Mesenchymal stem cell (in vitro differentiated cells and primary cell): ENCODE results near the gene REV1.

Experiments
- DNase-seq: peaks from one replicate; pipeline ENCODE4 v3.0.0-alpha.2; 2013
- H2AFZ ChIP-seq: one replicate; pipeline ENCODE4 v1.6.1; 2013; ENCODE audit warnings: low read depth, mild to moderate bottlenecking, control low read depth, inconsistent platforms, low read length, moderate library complexity
- H2AK5ac ChIP-seq: 2 replicates; pipeline ENCODE4 v1.6.1; 2013; ENCODE audit warnings: low read length, moderate library complexity, mild to moderate bottlenecking, inconsistent platforms; ENCODE audit not compliant: severe bottlenecking
- H2BK120ac ChIP-seq: one replicate; pipeline ENCODE4 v1.6.1; 2013; ENCODE audit warnings: low read depth, mild to moderate bottlenecking, inconsistent platforms, low read length, moderate library complexity
- H2BK12ac ChIP-seq, 2 experiments: one replicate each; pipeline ENCODE4 v1.6.1; 2013; ENCODE audit warnings: inconsistent platforms in 2 of 2, low read length in 2 of 2, mild to moderate bottlenecking in 2 of 2, moderate library complexity in 2 of 2, control low read depth in 1 of 2
- H2BK15ac ChIP-seq: one replicate; pipeline ENCODE4 v1.6.1; 2013; ENCODE audit warnings: mild to moderate bottlenecking, low read depth, inconsistent platforms; ENCODE audit not compliant: poor library complexity, severe bottlenecking
- H2BK5ac ChIP-seq: 2 replicates; pipeline ENCODE4 v1.6.1; 2013; ENCODE audit warnings: low read depth, mild to moderate bottlenecking, low read length, control low read depth, inconsistent platforms; ENCODE audit not compliant: poor library complexity, severe bottlenecking
- H3K14ac ChIP-seq, 2 experiments: one replicate each; pipeline ENCODE4 v1.6.1; 2013; ENCODE audit warnings: inconsistent platforms in 2 of 2, low read length in 2 of 2, control low read depth in 1 of 2, mild to moderate bottlenecking in 1 of 2, moderate library complexity in 1 of 2
- H3K18ac ChIP-seq, 2 experiments: one replicate each; pipeline ENCODE4 v1.6.1; 2013; ENCODE audit warnings: inconsistent platforms in 2 of 2, low read length in 2 of 2, control low read depth in 1 of 2, low read depth in 1 of 2, mild to moderate bottlenecking in 1 of 2
- H3K23ac ChIP-seq, 2 experiments: one replicate each; pipeline ENCODE4 v1.6.1; 2013; ENCODE audit warnings: inconsistent platforms in 2 of 2, low read length in 2 of 2, mild to moderate bottlenecking in 2 of 2, moderate library complexity in 2 of 2, control low read depth in 1 of 2
- H3K27ac ChIP-seq: 2 replicates; pipeline ENCODE4 v1.5.1; 2013; ENCODE audit warnings: mild to moderate bottlenecking, moderate library complexity, low read length, control low read depth, inconsistent platforms; ENCODE audit not compliant: poor library complexity, severe bottlenecking
- H3K27me3 ChIP-seq, 2 experiments: 2 replicates each; pipeline versions ENCODE4 v1.6.1 to v1.7.0; 2013; ENCODE audit warnings: low read length in 2 of 2, mild to moderate bottlenecking in 2 of 2, moderate library complexity in 2 of 2, control low read depth in 1 of 2, inconsistent platforms in 1 of 2; ENCODE audit not compliant: control insufficient read depth in 1 of 2, insufficient read depth in 1 of 2
- H3K36me3 ChIP-seq, 2 experiments: 2 replicates each; pipeline versions ENCODE4 v1.6.1 to v1.7.0; 2013; ENCODE audit warnings: low read length in 2 of 2, control low read depth in 1 of 2, inconsistent platforms in 1 of 2, low read depth in 1 of 2, mild to moderate bottlenecking in 1 of 2; ENCODE audit not compliant: insufficient read depth in 2 of 2, control insufficient read depth in 1 of 2
- H3K4ac ChIP-seq, 2 experiments: one replicate each; pipeline ENCODE4 v1.6.1; 2013; ENCODE audit warnings: inconsistent platforms in 2 of 2, low read length in 2 of 2, mild to moderate bottlenecking in 2 of 2, moderate library complexity in 2 of 2, control low read depth in 1 of 2, low read depth in 1 of 2
- H3K4me1 ChIP-seq: 2 replicates; pipeline ENCODE4 v1.6.1; 2013; ENCODE audit warnings: low read depth, low read length, control low read depth; ENCODE audit not compliant: control insufficient read depth, insufficient read depth
- H3K4me2 ChIP-seq: 2 replicates; pipeline ENCODE4 v1.6.1; 2013; ENCODE audit warnings: low read length, mild to moderate bottlenecking, inconsistent platforms; ENCODE audit not compliant: poor library complexity, severe bottlenecking
- H3K4me3 ChIP-seq, 2 experiments: 2 replicates each; pipeline versions ENCODE4 v1.5.1 to v1.7.0; 2013; ENCODE audit warnings: low read length in 2 of 2, mild to moderate bottlenecking in 2 of 2, control low read depth in 1 of 2, low read depth in 1 of 2; ENCODE audit not compliant: insufficient read depth in 1 of 2
- H3K79me1 ChIP-seq: replicated peaks from 2 replicates; pipeline ENCODE4 v1.6.1; 2013; ENCODE audit warnings: mild to moderate bottlenecking, control low read depth, low read length, inconsistent platforms; ENCODE audit not compliant: poor library complexity, severe bottlenecking
- H3K9ac ChIP-seq: 2 replicates; pipeline ENCODE4 v1.7.0; 2013; ENCODE audit warnings: mild to moderate bottlenecking, low read length, moderate library complexity
- H3K9me3 ChIP-seq: 2 replicates; pipeline ENCODE4 v1.7.0; 2013; ENCODE audit warnings: mild to moderate bottlenecking, low read length; ENCODE audit not compliant: control insufficient read depth
- H4K8ac ChIP-seq: one replicate; pipeline ENCODE4 v1.6.1; 2013; ENCODE audit warnings: inconsistent platforms, mild to moderate bottlenecking, low read length, moderate library complexity
- H4K91ac ChIP-seq: one replicate; pipeline ENCODE4 v1.6.1; 2013; ENCODE audit warnings: mild to moderate bottlenecking, low read length, inconsistent platforms
- WGBS: methylation state at CpG from one replicate; pipeline ENCODE4 v1.1.7; 2013; ENCODE audit warnings: mixed read lengths; 5-methylcytosine and 5-hydroxymethylcytosine counted together

REV1 gene

GRCh38 chr2:99451686-99452085, 38.1 kb downstream of the REV1 start:
- 97% methylated on average over 4 of the region's 4 CpGs for WGBS
- H3K4me1 ChIP-seq = peaks cover 3% of the 10 kb centered on the region
- H2BK15ac ChIP-seq = no peak overlapping the region
- no peak overlapping the region for H3K4me2 ChIP-seq
- no peak overlapping the region for H2BK12ac ChIP-seq
- peaks cover 15% of the 10 kb centered on the region for H3K79me1 ChIP-seq
- no peak overlapping the region for H3K27ac ChIP-seq
- H3K14ac ChIP-seq = no peak overlapping the region
- no peaks in the 10 kb centered on the region for H3K27me3 ChIP-seq
- no peak overlapping the region for H3K4me3 ChIP-seq
- H2BK120ac ChIP-seq = no peak overlapping the region
- H4K91ac ChIP-seq = no peak overlapping the region
- no peaks in the 10 kb centered on the region for H3K9me3 ChIP-seq
- peaks cover 10 to 70% of the 10 kb centered on the region in 2 experiments for H3K36me3 ChIP-seq
- H3K23ac ChIP-seq = no peak overlapping the region
- no peak overlapping the region for H3K4ac ChIP-seq
- no peak overlapping the region for H4K8ac ChIP-seq
- no peak overlapping the region for H3K18ac ChIP-seq
- H3K9ac ChIP-seq = no peak overlapping the region
- H2AFZ ChIP-seq = no peak overlapping the region
- no peak overlapping the region for H2BK5ac ChIP-seq
- no peak for DNase-seq
- no peak overlapping the region for H2AK5ac ChIP-seq

- no peaks in the 10 kb centered on the region for H3K27me3 ChIP-seq
- no peak overlapping the region for H3K4me3 ChIP-seq
- H3K9ac ChIP-seq = no peak overlapping the region
- peaks cover 3% of the 10 kb centered on the region for H3K4me1 ChIP-seq
- H3K4me2 ChIP-seq = no peak overlapping the region
- no peak overlapping the region for H4K8ac ChIP-seq
- H3K23ac ChIP-seq = no peak overlapping the region
- no peak overlapping the region for H3K18ac ChIP-seq
- peaks cover 16% of the 10 kb centered on the region for H3K79me1 ChIP-seq
- H3K9me3 ChIP-seq = no peaks in the 10 kb centered on the region
- no peak overlapping the region for H2BK120ac ChIP-seq
- peaks cover 10 to 67% of the 10 kb centered on the region in 2 experiments for H3K36me3 ChIP-seq
- no peak overlapping the region for H2BK5ac ChIP-seq
- WGBS = 94% methylated on average over 2 of the region's 4 CpGs
- DNase-seq = no peak
- no peak overlapping the region for H2AK5ac ChIP-seq
- no peak overlapping the region for H4K91ac ChIP-seq
- H2BK15ac ChIP-seq = no peak overlapping the region
- H3K4ac ChIP-seq = no peak overlapping the region
- H3K14ac ChIP-seq = no peak overlapping the region
- no peak overlapping the region for H3K27ac ChIP-seq
- H2BK12ac ChIP-seq = no peak overlapping the region
- no peak overlapping the region for H2AFZ ChIP-seq
Measured at GRCh38 chr2:99451280-99451679, 38.5 kb downstream of the REV1 start.

GRCh38 chr2:99450199-99450598, 39.6 kb downstream of the REV1 start:
- Histone ChIP-seq H3K4me2 (no peak overlapping the region), H2AK5ac (no peak overlapping the region), H4K91ac (no peak overlapping the region), H2AFZ (no peak overlapping the region), H3K18ac (no peak overlapping the region), H3K4me3 (no peak overlapping the region), H3K27ac (no peak overlapping the region), H3K4ac (no peak overlapping the region), H3K27me3 (no peaks in the 10 kb centered on the region), H3K23ac (no peak overlapping the region), H2BK15ac (no peak overlapping the region), H2BK12ac (no peak overlapping the region), H3K9me3 (no peaks in the 10 kb centered on the region), H3K9ac (no peak overlapping the region), H3K4me1 (peaks cover 3% of the 10 kb centered on the region), H3K36me3 (peaks cover 10 to 58% of the 10 kb centered on the region in 2 experiments), H3K79me1 (peaks cover 12% of the 10 kb centered on the region), H3K14ac (no peak overlapping the region), H4K8ac (no peak overlapping the region), H2BK120ac (no peak overlapping the region), H2BK5ac (no peak overlapping the region)
- no CpG with 5 or more reads among the region's 1 CpG for whole genome bisulfite sequencing
- DNase-seq = no peak

GRCh38 chr2:99448556-99448955, 41.3 kb downstream of the REV1 start:
- Histone ChIP-seq H2BK15ac (no peak overlapping the region), H3K9ac (no peak overlapping the region), H3K18ac (no peak overlapping the region), H2AK5ac (no peak overlapping the region), H2BK12ac (no peak overlapping the region), H3K4me3 (no peak overlapping the region), H3K4me2 (no peak overlapping the region), H3K9me3 (no peaks in the 10 kb centered on the region), H4K91ac (no peak overlapping the region), H3K27ac (no peak overlapping the region), H2AFZ (no peak overlapping the region), H3K79me1 (peaks cover 12% of the 10 kb centered on the region), H2BK5ac (no peak overlapping the region), H3K23ac (no peak overlapping the region), H3K4ac (no peak overlapping the region), H3K14ac (no peak overlapping the region), H2BK120ac (no peak overlapping the region), H3K36me3 (peaks cover 10 to 49% of the 10 kb centered on the region in 2 experiments), H3K4me1 (peaks cover 3% of the 10 kb centered on the region), H3K27me3 (no peaks in the 10 kb centered on the region), H4K8ac (no peak overlapping the region)
- DNase-seq = peak; percentile 30
- WGBS = 93% methylated on average over 1 of the region's 2 CpGs
